Dermis blood vessel endothelial cell (primary cell): ENCODE results near the gene STARD9. TPM values are rescaled to one million over a fixed set of nuclear protein-coding genes. Genes with fewer than 3 reads are reported as not detected.
"Not testable (repeated sequence)": the region's sequence is repeated elsewhere in the genome, so short reads cannot be mapped to it uniquely, and the experiment has no call there.

Experiments used
- DNase-seq: peaks from one replicate; pipeline ENCODE4 v3.0.0; 2010
- total RNA-seq: library from RNA; depleted of rRNA; stranded (reverse); fragments of >200 nt; gene quantifications from 2 replicates; pipeline ENCODE4 v1.2.3, GENCODE V29; 2014

STARD9 gene
- 23.0 and 35.4 TPM in 2 replicates for total RNA-seq

- DNase-seq, result peak; percentile 99
Measured at GRCh38 chr15:42575188-42576039, at the start of gene STARD9. Gene STARD9 (plus strand): TSS chr15:42575606. CDS start chr15:42575716, 110 bp downstream.

DNA sequence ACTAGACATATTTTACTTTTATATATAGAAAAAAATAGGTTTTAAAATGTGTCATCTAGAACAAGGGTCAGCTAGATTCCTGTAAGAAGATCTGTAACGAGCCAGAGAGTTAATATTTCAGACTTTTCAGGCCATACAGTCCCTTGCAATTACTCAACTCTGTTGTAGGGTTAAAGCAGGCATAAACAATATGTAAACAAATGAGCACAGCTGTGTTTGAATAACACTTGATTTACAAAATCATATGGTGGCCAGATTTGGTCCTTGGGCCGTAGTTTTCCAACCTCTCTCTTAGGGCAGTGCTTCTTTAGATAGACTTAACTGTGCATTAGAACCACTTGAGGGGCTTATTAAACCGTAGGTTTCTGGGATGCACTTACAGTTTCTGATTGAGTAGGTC is 46.4 kb upstream of the STARD9 start:
- DNase-seq, result no peak

DNA sequence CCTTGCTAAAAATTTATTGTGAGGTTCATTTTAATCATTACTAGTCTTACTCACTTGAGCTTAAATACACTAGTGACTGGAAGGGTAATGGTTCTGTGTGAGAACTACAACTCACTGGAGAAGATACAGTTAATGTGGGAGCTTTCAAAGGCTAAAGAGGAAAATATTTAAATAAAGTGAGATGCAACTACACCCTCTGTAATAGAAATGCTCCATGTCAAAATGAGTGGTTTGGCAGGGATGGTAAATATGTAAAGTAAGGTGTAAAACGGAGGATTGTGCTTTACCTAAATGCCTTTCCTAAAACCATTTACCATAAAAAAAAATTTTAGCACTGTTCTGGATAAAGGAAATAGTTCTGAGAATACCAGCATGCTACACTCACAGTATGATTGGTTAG is 42.2 kb upstream of the STARD9 start:
- DNase-seq, result no peak

DNA sequence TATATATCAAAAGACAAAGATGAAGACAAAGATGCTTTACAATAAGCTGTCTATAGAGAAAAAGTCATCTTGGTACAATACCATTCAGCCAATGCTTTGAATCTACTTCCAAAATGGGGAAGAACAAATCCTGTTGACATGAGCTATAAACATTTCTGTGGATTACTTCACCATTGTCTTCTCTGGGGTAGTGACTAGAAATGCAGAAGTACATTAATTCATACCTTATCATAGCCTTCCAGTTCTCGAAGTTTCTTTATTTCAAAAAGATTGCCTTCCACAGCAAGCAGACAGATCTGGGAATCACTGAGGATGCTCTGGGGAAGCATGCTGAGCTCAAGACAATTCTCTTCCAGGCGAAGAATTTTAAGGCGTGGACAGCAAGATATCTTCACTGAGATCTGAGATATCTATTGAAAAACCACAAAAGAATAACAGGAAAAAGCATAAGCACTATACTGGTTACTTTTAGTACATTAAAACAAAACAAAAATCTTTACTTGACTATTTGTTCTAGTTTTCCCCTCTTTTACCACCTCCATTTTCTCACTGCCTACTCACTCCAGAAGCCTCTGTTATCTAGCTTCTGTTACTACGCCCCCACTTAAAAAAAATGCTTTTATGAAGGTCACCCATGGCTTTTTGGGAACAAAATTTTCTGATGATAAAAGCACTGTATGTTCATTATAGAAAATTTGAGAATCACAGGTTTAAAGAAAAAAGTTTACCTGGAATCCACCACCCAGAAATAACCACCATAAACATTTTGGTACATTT is 30.4 kb upstream of the STARD9 start:
- no peak for DNase-seq

DNA sequence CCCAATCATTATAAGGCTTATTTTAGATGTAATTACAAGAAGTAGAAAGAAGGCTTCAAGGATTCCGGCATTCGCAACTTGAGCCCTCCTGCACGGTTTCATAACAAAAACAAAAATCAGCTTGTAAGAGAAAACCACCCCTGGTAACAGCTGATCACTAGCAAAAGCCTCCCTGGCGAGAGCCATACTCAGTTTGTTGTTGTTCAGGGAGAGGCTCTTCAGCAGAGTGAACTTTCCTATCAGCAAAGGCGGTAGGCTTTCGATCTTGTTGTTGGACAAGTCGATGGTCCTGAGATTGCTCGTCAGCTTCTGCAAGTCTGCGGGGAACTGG is 27.5 kb upstream of the STARD9 start:
- DNase-seq, result no peak

DNA sequence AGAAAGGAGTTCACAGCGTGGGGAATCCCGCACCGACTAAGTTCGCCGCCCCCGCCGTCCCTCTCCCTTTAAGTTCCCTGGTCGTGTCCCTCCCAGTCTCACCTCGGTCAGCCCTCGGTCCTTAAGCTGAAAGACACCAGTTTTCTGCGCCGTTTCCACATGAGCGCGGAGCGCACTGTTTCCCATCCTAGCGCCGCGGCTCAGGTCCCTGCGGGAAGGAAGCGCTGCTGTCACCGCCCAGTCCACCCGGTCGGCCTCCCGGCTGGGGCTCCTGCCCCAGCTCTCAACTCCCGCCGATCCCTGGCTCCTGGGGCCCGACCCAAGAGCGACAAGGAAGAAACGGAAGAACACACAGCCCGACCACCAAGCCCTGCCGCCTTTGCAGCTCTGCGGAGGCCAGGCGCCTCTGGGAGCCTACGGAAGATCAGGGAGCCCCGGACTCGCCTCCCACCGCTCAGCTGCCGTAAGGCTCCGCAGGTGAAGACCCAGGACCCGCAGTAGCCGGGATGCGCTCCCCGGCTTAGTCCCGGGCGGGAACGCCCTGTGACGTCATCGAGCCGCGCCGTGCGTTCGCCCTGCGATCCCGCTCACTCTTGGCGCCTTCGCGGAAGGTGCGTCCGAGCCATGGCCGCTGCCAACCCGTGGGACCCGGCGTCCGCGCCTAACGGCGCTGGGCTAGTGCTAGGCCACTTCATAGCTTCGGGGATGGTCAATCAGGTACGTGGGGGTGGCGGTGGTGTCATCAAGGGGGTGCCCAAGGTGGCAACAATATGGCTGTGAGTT is 27.0 kb upstream of the STARD9 start, which contains the start of the genes HAUS2 and LRRC57:
Gene HAUS2 (plus strand): TSS at position 590 of the 783 bp plus-strand sequence. CDS start 35 bp downstream, at position 625.
Gene LRRC57 (minus strand): TSS at position 545 of the 783 bp plus-strand sequence. CDS start 359 bp downstream, at position 186.
- DNase-seq, result peak; percentile 91

GRCh38 chr15:42549032-42549491 is 26.3 kb upstream of the STARD9 start:
- DNase-seq, result peak; percentile 54

DNA sequence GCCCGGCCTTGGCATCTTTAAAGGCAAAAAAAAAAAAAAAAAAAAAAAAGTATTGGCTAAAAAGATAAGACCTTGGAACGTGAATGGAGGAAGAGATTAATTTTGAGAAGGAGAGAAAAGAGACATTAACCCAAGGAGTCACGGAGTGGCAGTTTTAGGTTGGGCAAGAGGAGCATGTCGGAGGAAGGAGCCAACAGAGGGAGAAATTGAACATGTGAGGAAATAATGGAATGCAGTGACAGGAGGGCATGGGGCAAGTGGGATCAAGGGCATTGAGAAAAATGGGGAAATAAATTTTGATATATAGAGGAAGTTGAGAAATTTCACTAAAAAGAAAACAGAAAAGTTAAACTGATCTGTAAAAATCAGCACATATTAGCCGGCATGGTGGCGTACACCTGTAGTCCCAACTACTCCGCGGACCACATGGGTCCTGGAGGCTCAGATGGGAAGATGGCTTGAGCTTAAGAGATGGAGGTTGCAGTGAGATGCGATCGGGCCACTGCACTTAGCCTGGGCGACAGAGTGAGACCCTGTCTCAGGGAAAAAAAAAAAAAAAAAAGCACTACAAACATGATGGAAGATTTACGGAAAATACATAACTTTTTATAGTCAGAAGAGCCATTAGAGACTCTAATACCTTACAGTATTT is 25.5 kb upstream of the STARD9 start:
- no peak for DNase-seq

DNA sequence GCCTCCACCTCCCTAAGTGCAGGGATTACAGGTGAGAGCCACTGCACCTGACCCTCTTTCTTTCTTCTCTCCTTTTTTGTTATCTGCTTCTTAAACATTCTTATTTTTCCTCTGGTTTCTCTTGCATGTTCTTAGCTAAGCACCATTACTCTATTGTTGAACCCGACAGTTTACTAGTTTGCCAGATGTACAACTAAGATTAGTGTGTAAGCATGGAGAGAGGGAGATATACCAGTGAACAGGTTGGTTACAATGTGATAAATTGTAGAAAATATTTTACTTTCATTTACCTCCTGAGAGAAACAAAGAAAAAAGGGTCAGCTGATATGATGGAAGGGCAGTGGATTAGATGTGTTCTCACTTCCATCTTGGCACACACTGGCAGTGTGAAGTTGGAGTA is 21.9 kb upstream of the STARD9 start:
- DNase-seq, result no peak

DNA sequence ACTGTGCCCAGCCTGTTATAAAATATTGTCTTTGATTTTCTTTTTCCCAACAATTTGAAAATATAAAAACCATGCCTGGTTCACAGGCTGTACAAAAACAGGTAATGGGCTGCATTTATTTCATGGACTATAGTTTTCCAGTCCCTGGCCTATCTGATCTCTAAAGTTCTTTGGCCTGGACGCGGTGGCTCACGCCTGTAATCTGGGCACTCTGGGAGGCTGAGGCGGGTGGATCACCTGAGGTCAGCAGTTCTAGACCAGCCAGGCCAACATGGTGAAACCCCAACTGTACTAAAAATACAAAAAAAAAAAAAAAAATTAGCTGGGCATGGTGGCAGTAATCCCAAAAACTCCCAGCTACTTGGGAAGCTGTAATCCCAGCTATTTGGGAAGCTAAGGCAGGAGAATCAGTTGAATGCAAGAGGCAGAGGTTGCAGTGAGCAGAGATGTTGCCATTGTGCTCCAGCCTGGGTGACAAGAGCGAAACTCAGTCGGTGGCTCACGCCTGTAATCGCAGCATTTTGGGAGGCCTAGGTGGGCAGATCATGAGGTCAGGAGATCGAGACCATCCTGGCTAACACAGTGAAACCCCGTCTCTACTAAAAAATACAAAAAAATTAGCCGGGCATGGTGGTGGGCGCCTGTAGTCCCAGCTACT is 18.7 kb upstream of the STARD9 start:
- DNase-seq, result not testable (repeated sequence)

DNA sequence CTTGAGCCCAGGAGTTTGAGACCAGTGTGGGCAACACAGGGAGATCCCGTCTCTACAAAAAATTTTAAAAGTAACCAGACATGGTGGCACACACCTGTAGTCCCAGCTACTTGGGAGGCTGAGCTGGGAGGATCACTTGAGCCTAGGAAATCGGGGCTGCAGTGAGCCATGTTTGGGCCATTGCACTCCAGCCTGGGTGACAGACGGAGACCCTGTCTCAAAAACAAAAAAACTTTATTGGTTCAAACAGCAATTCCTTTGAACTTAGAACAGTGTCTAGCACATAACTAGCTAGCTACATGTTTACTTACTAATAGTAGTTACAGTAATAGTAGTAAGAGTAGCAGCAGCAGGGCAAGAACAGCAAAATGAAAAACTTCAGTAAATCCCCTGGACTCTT is 16.7 kb upstream of the STARD9 start:
- DNase-seq, result no peak

DNA sequence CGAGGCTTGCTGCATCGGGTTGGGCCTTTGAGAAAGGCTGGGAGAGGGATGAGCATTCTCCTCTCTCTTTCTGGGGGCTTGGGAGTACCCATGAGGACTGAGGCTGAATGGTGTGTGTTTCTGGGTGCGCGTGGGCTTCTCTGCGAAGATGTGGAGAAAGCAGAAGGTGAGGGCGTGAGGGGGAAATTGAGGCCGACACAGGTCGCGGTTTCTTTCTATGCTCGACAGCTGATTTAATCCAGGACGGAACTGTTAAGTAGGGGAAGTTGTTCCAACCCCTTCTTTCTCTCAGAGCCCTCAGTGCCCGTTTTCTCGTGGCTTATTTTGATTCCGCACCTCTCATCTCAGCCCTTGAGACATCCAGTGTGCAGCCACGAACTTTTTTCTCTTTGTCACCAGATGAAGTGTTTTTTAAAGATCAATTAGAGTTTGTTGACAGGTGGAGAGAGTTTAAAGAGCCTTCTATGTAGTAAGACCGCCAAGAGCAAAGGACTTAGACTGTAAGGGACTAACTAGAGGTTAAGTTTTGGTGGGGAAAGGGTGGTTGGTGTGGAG is 711 bp downstream of the STARD9 start:
- DNase-seq, result peak; percentile 16

DNA sequence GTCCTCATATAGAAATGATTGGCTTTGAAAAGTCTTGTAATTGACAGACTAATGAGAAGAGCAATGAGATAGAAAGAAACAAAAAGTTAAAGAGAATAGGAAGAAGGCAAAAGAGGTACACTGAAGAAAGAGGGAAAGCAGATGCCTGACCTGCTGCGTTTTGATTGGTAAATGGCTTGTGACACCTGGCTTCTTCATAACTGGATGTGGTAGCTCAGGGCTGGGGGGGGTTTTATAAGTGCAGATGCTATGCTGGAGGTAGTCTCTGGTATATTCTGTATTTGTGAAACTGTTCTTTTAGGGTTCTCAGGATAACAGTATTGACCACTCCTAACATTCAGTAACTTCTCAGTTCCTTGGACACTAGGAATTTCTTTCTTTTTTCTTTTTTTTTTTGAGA is 1.4 kb downstream of the STARD9 start:
- DNase-seq, result peak; percentile 15

- peak; percentile 13 for DNase-seq
Measured at GRCh38 chr15:42577514-42578031, 2.2 kb downstream of the STARD9 start.

GRCh38 chr15:42578984-42579537 is 3.7 kb downstream of the STARD9 start:
- no peak for DNase-seq

DNA sequence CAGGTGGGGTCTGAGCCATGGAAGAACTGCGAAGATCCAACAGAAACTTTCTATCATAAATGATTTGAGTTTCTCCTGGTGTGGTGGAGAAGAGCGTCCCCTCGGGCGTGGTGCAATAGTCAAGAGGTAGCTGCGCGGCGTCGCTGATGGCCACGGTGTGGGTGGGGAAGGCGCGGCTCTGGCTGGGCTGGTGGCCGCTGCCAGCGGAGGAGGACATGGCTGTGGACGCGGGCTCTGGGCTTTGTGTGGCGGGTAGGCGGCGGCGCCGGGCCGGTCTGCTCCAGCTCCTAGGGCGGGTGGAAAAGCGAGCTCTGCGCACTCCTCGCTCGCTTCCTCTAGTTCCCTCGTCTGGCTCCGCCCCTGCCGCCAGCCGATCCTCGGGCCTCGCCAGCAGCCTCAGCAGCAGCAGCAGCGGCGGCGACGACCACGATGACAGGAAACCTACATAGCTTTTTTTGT is 5.9 kb downstream of the STARD9 start:
- peak; percentile 87 for DNase-seq

- no peak for DNase-seq
Measured at GRCh38 chr15:42582569-42583375, 7.4 kb downstream of the STARD9 start.

DNA sequence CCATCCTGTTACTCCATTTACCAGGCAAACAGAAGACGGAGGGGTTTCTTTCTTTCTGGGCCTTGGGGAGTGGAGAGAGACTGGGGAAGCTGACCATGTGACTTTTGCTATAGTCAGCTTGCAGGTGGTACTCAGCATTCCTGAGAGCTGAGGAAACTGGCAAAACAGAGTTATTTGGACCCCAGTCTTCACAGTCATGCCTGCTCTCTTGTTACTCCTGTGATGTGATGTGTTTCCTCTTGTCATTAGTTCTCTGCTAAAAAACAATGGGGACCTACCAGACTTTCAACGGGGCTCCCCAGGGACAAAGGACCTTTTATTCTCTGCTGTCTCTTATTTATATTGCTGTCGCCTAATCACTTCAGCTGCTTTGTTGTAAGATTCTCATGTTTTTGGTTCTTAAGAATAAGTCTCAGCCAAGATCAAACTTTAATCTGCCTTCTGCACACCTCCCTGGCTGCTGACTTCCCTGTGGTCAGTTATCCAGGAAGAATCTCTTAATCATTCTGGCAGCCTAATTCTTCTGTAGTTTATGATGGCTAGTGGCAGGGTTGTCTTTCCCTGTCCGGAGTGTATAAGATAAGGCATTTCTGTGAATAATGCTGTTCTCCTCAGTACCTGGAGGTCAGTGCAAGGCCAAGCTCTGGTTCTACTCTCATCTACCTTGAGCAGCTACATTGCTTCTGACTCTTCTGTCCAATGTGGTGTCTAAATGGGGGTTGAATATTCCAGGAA is 8.8 kb downstream of the STARD9 start:
- peak; percentile 82 for DNase-seq
